Neural cell (in vitro differentiated cells): ENCODE measurements around the gene STUB1. TPM values are rescaled to one million over a fixed set of nuclear protein-coding genes. Genes with fewer than 3 reads are reported as not detected.

Experiments
- H2AFZ ChIP-seq: fragments of 200-600, 300-800 bp; sonication (generic), shearing (Covaris generic); 2 replicates; pipeline ENCODE4 v1.6.0; 2014; ENCODE audit warnings: low read depth, mild to moderate bottlenecking, antibody characterized with exemption, low read length, moderate library complexity
- H3F3A ChIP-seq: fragments of 200-600 bp; shearing (Covaris generic); 2 replicates; pipeline ENCODE4 v1.6.1; 2016; ENCODE audit warnings: mild to moderate bottlenecking, moderate library complexity, mixed read lengths, antibody characterized with exemption, low read length; ENCODE audit not compliant: insufficient read depth, poor library complexity, severe bottlenecking
- H3K27ac ChIP-seq: fragments of 200-600, 300-800 bp; sonication (generic), shearing (Covaris generic); 2 replicates; pipeline ENCODE4 v1.5.1; 2014; ENCODE audit warnings: mild to moderate bottlenecking, low read length, moderate library complexity
- H3K27me3 ChIP-seq: fragments of 300-800, 200-600 bp; sonication (generic), shearing (Covaris generic); 2 replicates; pipeline ENCODE4 v1.6.0; 2014; ENCODE audit warnings: mild to moderate bottlenecking, low read depth, low read length, moderate library complexity; ENCODE audit not compliant: insufficient read depth
- H3K36me3 ChIP-seq: fragments of 300-800, 200-600 bp; sonication (generic), shearing (Covaris generic); 2 replicates; pipeline ENCODE4 v1.5.1; 2014; ENCODE audit warnings: mild to moderate bottlenecking, antibody characterized with exemption, low read length, moderate library complexity; ENCODE audit not compliant: insufficient read depth
- H3K4me2 ChIP-seq: fragments of 300-800, 200-600 bp; sonication (generic), shearing (Covaris generic); 2 replicates; pipeline ENCODE4 v1.6.0; 2014; ENCODE audit warnings: mild to moderate bottlenecking, low read length
- H3K4me3 ChIP-seq: fragments of 300-800, 200-600 bp; sonication (generic), shearing (Covaris generic); 2 replicates; pipeline ENCODE4 v1.5.1; 2014; ENCODE audit warnings: mild to moderate bottlenecking, low read length, moderate library complexity
- H3K79me2 ChIP-seq: fragments of 200-600 bp; shearing (Covaris generic); replicated peaks from 2 replicates; pipeline ENCODE4 v1.6.0; 2014; ENCODE audit warnings: mild to moderate bottlenecking, low read length, moderate library complexity; ENCODE audit not compliant: insufficient read depth
- H3K9ac ChIP-seq: fragments of 300-800, 200-600 bp; sonication (generic), shearing (Covaris generic); 2 replicates; pipeline ENCODE4 v1.6.1; 2016; ENCODE audit warnings: mild to moderate bottlenecking, low read length, mixed read lengths
- H3K9me2 ChIP-seq: fragments of 200-600 bp; shearing (Covaris generic); 2 replicates; pipeline ENCODE4 v1.6.1; 2016; ENCODE audit warnings: mild to moderate bottlenecking, low read length, mixed read lengths; ENCODE audit not compliant: insufficient read depth
- H3K9me3 ChIP-seq: fragments of 200-600, 300-800 bp; sonication (generic), shearing (Covaris generic); 2 replicates; pipeline ENCODE4 v1.6.1; 2016; ENCODE audit warnings: mild to moderate bottlenecking, mixed run types, low read length, moderate library complexity, mixed read lengths
- H4K20me1 ChIP-seq: fragments of 200-600 bp; shearing (Covaris generic); 2 replicates; pipeline ENCODE4 v1.6.1; 2016; ENCODE audit warnings: mild to moderate bottlenecking, mixed run types; ENCODE audit not compliant: insufficient read depth
- EP300 ChIP-seq: fragments of 450-650 bp; conservative IDR thresholded peaks from 2 replicates; pipeline ENCODE4 v1.6.1; 2014; ENCODE audit warnings: antibody characterized with exemption, mild to moderate bottlenecking, moderate library complexity; ENCODE audit not compliant: poor library complexity, severe bottlenecking
- EZH2 ChIP-seq: fragments of 200-600, 300-800 bp; shearing (Covaris generic), sonication (generic); IDR thresholded peaks from 2 replicates; pipeline ENCODE4 v1.6.1; 2014; ENCODE audit warnings: antibody characterized with exemption, low read length, borderline replicate concordance, mild to moderate bottlenecking; ENCODE audit not compliant: insufficient read depth, poor library complexity, severe bottlenecking
- MXI1 ChIP-seq: fragments of 450-650 bp; conservative IDR thresholded peaks from 2 replicates; pipeline ENCODE4 v1.6.1; 2014; ENCODE audit warnings: antibody characterized with exemption, mild to moderate bottlenecking; ENCODE audit not compliant: poor library complexity, severe bottlenecking
- POLR2AphosphoS5 ChIP-seq: IDR thresholded peaks from 2 replicates; pipeline ENCODE4 v1.6.1; 2012
- RAD21 ChIP-seq: fragments of 450-650 bp; conservative IDR thresholded peaks from 2 replicates; pipeline ENCODE4 v1.6.1; 2014; ENCODE audit warnings: antibody characterized with exemption, mild to moderate bottlenecking, moderate library complexity
- SMC3 ChIP-seq: fragments of 450-650 bp; conservative IDR thresholded peaks from 2 replicates; pipeline ENCODE4 v1.6.1; 2014; ENCODE audit warnings: antibody characterized with exemption, mild to moderate bottlenecking, moderate library complexity; ENCODE audit not compliant: poor library complexity
- TAF1 ChIP-seq: IDR thresholded peaks from 2 replicates; pipeline ENCODE4 v1.6.1; 2012; ENCODE audit warnings: low read depth
- polyA plus RNA-seq: library from polyadenylated mRNA; depleted of rRNA; stranded (reverse); fragments of >200 nt; gene quantifications from 2 replicates; pipeline ENCODE4 v1.2.3, GENCODE V29; 2014
- TF ChIP-seq, protein P1 (sequence below): fragments of 450-650 bp; IDR thresholded peaks from 2 replicates; pipeline ENCODE4 v1.5.1; 2014; ENCODE audit warnings: antibody characterized with exemption, mild to moderate bottlenecking, moderate library complexity; ENCODE audit not compliant: poor library complexity, severe bottlenecking
- TF ChIP-seq, protein P2 (sequence below): IDR thresholded peaks from 2 replicates; pipeline ENCODE4 v1.6.1; 2012; ENCODE audit warnings: borderline replicate concordance

STUB1 gene
- polyA plus RNA-seq, 1 donor from 2014 or later = 120 TPM

DNA sequence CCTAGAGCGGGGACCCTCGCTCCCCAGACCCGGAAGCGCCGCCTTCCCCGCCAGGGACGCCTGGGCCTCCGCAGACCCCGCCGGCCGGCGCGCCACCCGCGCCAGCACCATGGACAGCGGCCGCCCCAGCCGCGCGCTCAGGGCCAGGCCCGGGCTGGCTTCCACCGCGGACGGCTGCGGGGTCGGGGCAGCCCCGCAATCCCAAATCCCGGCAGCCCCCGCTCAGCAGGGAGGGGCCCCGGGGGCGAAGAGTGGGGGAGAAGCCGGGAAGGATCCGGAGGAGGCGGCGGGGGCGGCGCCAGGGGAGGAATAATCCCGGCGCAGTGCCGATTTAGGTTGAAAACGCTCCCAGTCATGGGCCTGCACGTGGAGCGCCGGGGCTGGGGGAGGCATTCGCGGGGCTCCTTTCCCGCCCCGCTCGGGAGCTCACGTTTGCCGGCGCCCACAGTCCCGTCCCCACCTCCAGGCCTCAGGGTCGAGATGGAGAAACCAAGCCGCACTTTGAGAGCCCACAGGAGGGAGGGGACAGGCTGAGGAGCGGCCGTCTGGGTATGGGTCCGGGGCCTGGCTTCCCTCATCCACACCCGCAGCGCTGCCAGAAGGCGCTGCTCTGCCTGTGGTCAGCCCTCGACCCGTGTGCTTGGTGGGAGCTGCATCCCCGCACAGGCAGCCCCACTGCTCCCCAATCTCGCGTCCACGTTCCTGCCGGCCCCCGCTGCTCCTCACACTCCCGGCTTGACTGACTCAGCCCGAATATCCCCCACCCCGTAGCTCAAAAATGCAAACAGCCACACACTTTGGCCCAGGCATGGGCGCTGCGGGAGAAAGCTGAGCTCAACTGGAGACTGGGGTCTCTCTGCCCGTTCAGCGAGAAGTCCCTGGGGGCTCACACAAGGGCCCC lies 20.7 kb downstream of the STUB1 start (continued):
- TF ChIP-seq, protein P1, sequence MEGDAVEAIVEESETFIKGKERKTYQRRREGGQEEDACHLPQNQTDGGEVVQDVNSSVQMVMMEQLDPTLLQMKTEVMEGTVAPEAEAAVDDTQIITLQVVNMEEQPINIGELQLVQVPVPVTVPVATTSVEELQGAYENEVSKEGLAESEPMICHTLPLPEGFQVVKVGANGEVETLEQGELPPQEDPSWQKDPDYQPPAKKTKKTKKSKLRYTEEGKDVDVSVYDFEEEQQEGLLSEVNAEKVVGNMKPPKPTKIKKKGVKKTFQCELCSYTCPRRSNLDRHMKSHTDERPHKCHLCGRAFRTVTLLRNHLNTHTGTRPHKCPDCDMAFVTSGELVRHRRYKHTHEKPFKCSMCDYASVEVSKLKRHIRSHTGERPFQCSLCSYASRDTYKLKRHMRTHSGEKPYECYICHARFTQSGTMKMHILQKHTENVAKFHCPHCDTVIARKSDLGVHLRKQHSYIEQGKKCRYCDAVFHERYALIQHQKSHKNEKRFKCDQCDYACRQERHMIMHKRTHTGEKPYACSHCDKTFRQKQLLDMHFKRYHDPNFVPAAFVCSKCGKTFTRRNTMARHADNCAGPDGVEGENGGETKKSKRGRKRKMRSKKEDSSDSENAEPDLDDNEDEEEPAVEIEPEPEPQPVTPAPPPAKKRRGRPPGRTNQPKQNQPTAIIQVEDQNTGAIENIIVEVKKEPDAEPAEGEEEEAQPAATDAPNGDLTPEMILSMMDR = no peak

DNA sequence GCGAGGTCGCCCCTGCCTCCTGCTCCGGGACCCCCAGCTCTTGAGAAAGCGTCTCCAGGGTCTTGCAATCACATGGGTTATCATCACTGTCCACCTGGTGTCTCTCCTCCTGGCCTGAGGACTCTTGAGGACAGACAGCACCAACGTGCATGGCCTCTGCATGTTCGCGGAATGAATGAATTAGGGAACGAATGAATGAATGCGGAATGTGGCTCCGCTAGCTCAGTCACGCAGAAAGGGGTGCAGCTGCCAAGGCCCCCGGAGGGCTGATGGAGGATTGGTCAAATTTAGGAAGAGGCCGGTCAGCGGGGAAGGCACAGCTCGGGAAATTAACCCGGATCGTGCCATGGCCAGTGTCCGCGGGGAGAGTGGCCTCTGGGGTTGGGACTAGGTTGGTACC lies 22.1 kb downstream of the STUB1 start:
- Histone ChIP-seq H4K20me1 (peaks cover 50% of the 10 kb centered on the region), H3K27ac (no peak overlapping the region), H3K79me2 (peaks cover 43% of the 10 kb centered on the region), H3K4me2 (no peak overlapping the region), H3K36me3 (no peaks in the 10 kb centered on the region), H3K9me3 (no peaks in the 10 kb centered on the region), H3K9ac (no peak overlapping the region), H3K4me3 (peak overlapping the region; percentile 62), H3K9me2 (no peaks in the 10 kb centered on the region), H2AFZ (no peak overlapping the region), H3K27me3 (peaks cover 31% of the 10 kb centered on the region), H3F3A (no peaks in the 10 kb centered on the region)
- no peak for TF ChIP-seq SMC3
- TF ChIP-seq, protein P2, sequence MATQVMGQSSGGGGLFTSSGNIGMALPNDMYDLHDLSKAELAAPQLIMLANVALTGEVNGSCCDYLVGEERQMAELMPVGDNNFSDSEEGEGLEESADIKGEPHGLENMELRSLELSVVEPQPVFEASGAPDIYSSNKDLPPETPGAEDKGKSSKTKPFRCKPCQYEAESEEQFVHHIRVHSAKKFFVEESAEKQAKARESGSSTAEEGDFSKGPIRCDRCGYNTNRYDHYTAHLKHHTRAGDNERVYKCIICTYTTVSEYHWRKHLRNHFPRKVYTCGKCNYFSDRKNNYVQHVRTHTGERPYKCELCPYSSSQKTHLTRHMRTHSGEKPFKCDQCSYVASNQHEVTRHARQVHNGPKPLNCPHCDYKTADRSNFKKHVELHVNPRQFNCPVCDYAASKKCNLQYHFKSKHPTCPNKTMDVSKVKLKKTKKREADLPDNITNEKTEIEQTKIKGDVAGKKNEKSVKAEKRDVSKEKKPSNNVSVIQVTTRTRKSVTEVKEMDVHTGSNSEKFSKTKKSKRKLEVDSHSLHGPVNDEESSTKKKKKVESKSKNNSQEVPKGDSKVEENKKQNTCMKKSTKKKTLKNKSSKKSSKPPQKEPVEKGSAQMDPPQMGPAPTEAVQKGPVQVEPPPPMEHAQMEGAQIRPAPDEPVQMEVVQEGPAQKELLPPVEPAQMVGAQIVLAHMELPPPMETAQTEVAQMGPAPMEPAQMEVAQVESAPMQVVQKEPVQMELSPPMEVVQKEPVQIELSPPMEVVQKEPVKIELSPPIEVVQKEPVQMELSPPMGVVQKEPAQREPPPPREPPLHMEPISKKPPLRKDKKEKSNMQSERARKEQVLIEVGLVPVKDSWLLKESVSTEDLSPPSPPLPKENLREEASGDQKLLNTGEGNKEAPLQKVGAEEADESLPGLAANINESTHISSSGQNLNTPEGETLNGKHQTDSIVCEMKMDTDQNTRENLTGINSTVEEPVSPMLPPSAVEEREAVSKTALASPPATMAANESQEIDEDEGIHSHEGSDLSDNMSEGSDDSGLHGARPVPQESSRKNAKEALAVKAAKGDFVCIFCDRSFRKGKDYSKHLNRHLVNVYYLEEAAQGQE = no peak
- no peak for TF ChIP-seq MXI1
- no peak for TF ChIP-seq TAF1
- no peak for TF ChIP-seq RAD21
- no peak for TF ChIP-seq POLR2AphosphoS5
- no peak for TF ChIP-seq EP300
- no peak for TF ChIP-seq EZH2
- TF ChIP-seq, protein P1 = no peak
